H9 (cell line): ENCODE results near the gene MKRN2OS. TPM values are rescaled to one million over a fixed set of nuclear protein-coding genes. Genes with fewer than 3 reads are reported as not detected.

ENCODE experiments used
- DNase-seq: peaks from one replicate; pipeline ENCODE4 v3.0.0-alpha.2; 2017
- H2AFZ ChIP-seq: one replicate; pipeline ENCODE4 v1.6.1; 2013; ENCODE audit warnings: mild to moderate bottlenecking, low read length, control low read depth, moderate library complexity
- H2AK5ac ChIP-seq: 2 replicates; pipeline ENCODE4 v1.6.1; 2013; ENCODE audit warnings: low read length, control low read depth, mixed read lengths; ENCODE audit not compliant: insufficient read length
- H2BK120ac ChIP-seq: one replicate; pipeline ENCODE4 v1.6.1; 2013; ENCODE audit warnings: low read depth, mild to moderate bottlenecking, low read length, control low read depth, inconsistent platforms; ENCODE audit not compliant: poor library complexity, severe bottlenecking
- H2BK12ac ChIP-seq: 2 replicates; pipeline ENCODE4 v1.6.1; 2013; ENCODE audit warnings: low read length, control low read depth, mixed read lengths, low read depth; ENCODE audit not compliant: insufficient read length
- H2BK15ac ChIP-seq: 2 replicates; pipeline ENCODE4 v1.6.1; 2013; ENCODE audit warnings: low read depth, low read length, control low read depth
- H2BK20ac ChIP-seq: one replicate; pipeline ENCODE4 v1.6.1; 2013; ENCODE audit warnings: low read depth, mild to moderate bottlenecking, low read length, control low read depth, inconsistent platforms; ENCODE audit not compliant: poor library complexity, severe bottlenecking
- H2BK5ac ChIP-seq: 2 replicates; pipeline ENCODE4 v1.6.1; 2013; ENCODE audit warnings: low read length, control low read depth, mixed read lengths; ENCODE audit not compliant: insufficient read length
- H3K14ac ChIP-seq: 2 replicates; pipeline ENCODE4 v1.6.1; 2013; ENCODE audit warnings: low read length, control low read depth; ENCODE audit not compliant: insufficient read depth
- H3K18ac ChIP-seq: 2 replicates; pipeline ENCODE4 v1.6.1; 2013; ENCODE audit warnings: low read depth, mild to moderate bottlenecking, mixed read lengths, low read length, control low read depth; ENCODE audit not compliant: insufficient read length
- H3K23ac ChIP-seq: 2 replicates; pipeline ENCODE4 v1.6.1; 2013; ENCODE audit warnings: low read length, control low read depth, mixed read lengths, low read depth; ENCODE audit not compliant: insufficient read length
- H3K23me2 ChIP-seq: 2 replicates; pipeline ENCODE4 v1.6.1; 2013; ENCODE audit warnings: low read depth, mild to moderate bottlenecking, mixed read lengths, low read length, control low read depth; ENCODE audit not compliant: insufficient read length, poor library complexity, severe bottlenecking
- H3K27ac ChIP-seq: 2 replicates; pipeline ENCODE4 v1.5.1; 2013; ENCODE audit warnings: low read length, control low read depth, mixed read lengths, low read depth; ENCODE audit not compliant: insufficient read length
- H3K27me3 ChIP-seq: 2 replicates; pipeline ENCODE4 v1.6.1; 2013; ENCODE audit warnings: low read length, control low read depth, inconsistent platforms; ENCODE audit not compliant: insufficient read depth
- H3K4ac ChIP-seq: 2 replicates; pipeline ENCODE4 v1.6.1; 2013; ENCODE audit warnings: low read depth, mild to moderate bottlenecking, control low read depth, inconsistent platforms, low read length, moderate library complexity
- H3K4me1 ChIP-seq: 2 replicates; pipeline ENCODE4 v1.6.1; 2013; ENCODE audit warnings: low read length, control low read depth, inconsistent platforms; ENCODE audit not compliant: insufficient read depth
- H3K4me2 ChIP-seq: 2 replicates; pipeline ENCODE4 v1.6.1; 2013; ENCODE audit warnings: low read length, control low read depth, mixed read lengths; ENCODE audit not compliant: insufficient read length, insufficient read depth
- H3K56ac ChIP-seq: 2 replicates; pipeline ENCODE4 v1.6.1; 2013; ENCODE audit warnings: low read depth, mild to moderate bottlenecking, mixed read lengths, low read length, control low read depth; ENCODE audit not compliant: insufficient read length
- H3K79me1 ChIP-seq: 2 replicates; pipeline ENCODE4 v1.6.1; 2013; ENCODE audit warnings: low read depth, mild to moderate bottlenecking, moderate library complexity, low read length, control low read depth, inconsistent platforms; ENCODE audit not compliant: insufficient read depth, poor library complexity, severe bottlenecking
- H3K79me2 ChIP-seq: 2 replicates; pipeline ENCODE4 v1.6.1; 2013; ENCODE audit warnings: low read length, control low read depth, inconsistent platforms; ENCODE audit not compliant: insufficient read depth
- H3K9ac ChIP-seq: 2 replicates; pipeline ENCODE4 v1.6.1; 2013; ENCODE audit warnings: low read length, control low read depth, mixed read lengths; ENCODE audit not compliant: insufficient read length; ENCODE audit errors: extremely low read depth
- H3K9me3 ChIP-seq: one replicate; pipeline ENCODE4 v1.6.1; 2013; ENCODE audit warnings: low read depth, low read length, inconsistent platforms; ENCODE audit not compliant: control insufficient read depth
- H3T11ph ChIP-seq: one replicate; pipeline ENCODE4 v1.6.1; 2013; ENCODE audit warnings: mild to moderate bottlenecking, low read length, control low read depth, inconsistent platforms
- H4K20me1 ChIP-seq: one replicate; pipeline ENCODE4 v1.6.1; 2013; ENCODE audit not compliant: control insufficient read depth, insufficient read length, insufficient read depth
- H4K5ac ChIP-seq: 2 replicates; pipeline ENCODE4 v1.6.1; 2013; ENCODE audit warnings: low read depth, mild to moderate bottlenecking, mixed read lengths, low read length, control low read depth; ENCODE audit not compliant: insufficient read length
- H4K8ac ChIP-seq: replicated peaks from 2 replicates; pipeline ENCODE4 v1.6.1; 2013; ENCODE audit warnings: low read length, control low read depth, mixed read lengths, low read depth; ENCODE audit not compliant: insufficient read length
- H4K91ac ChIP-seq: 2 replicates; pipeline ENCODE4 v1.6.1; 2013; ENCODE audit warnings: low read depth, mild to moderate bottlenecking, moderate library complexity, mixed read lengths, low read length, control low read depth; ENCODE audit not compliant: insufficient read length
- H3K27ac Mint-ChIP-seq, 3 experiments: 2 replicates in 2 of 3; 3 replicates in 1 of 3; pipeline ENCODE4 v1.8.0; 2020 to 2021; ENCODE audit warnings: mixed read lengths in 3 of 3, mild to moderate bottlenecking in 1 of 3, moderate library complexity in 1 of 3
- H3K27me3 Mint-ChIP-seq: 2 replicates; pipeline ENCODE4 v1.8.0; 2021; ENCODE audit warnings: low read depth, mild to moderate bottlenecking, moderate library complexity, mixed read lengths
- H3K36me3 Mint-ChIP-seq, 3 experiments: 2 replicates in 2 of 3; 3 replicates in 1 of 3; pipeline ENCODE4 v1.8.0; 2020 to 2021; ENCODE audit warnings: low read depth in 3 of 3, mixed read lengths in 3 of 3; ENCODE audit not compliant: insufficient read depth in 1 of 3
- H3K4me1 Mint-ChIP-seq, 2 experiments: 2 replicates each; pipeline ENCODE4 v1.8.0; 2020; ENCODE audit warnings: mixed read lengths in 2 of 2
- H3K4me3 Mint-ChIP-seq, 2 experiments: 2 replicates in 1 of 2; 3 replicates in 1 of 2; pipeline ENCODE4 v1.8.0; 2020 to 2021; ENCODE audit warnings: mild to moderate bottlenecking in 2 of 2, mixed read lengths in 2 of 2, moderate library complexity in 1 of 2
- H3K9me3 Mint-ChIP-seq, 2 experiments: 2 replicates in 1 of 2; 3 replicates in 1 of 2; pipeline ENCODE4 v1.8.0; 2020; ENCODE audit warnings: mild to moderate bottlenecking in 2 of 2, mixed read lengths in 2 of 2, moderate library complexity in 1 of 2
- CTCF ChIP-seq: fragments of 200-600 bp; sonication (generic); conservative IDR thresholded peaks from 3 replicates; pipeline ENCODE4 v1.8.0; 2021; ENCODE audit warnings: antibody characterized with exemption, mild to moderate bottlenecking
- WGBS: extraction: QIAGEN DNeasy Blood & Tissue Kit; methylation state at CpG from one replicate; pipeline ENCODE4 v1.1.7; 2013; ENCODE audit warnings: missing lambda C conversion rate, low lambda C conversion rate, mixed read lengths; ENCODE audit not compliant: insufficient read length; ENCODE audit errors: extremely low coverage; 5-methylcytosine and 5-hydroxymethylcytosine counted together
- total RNA-seq: library from RNA; stranded (reverse); gene quantifications from 2 replicates; pipeline ENCODE4 v1.2.1, GENCODE V29; 2021

MKRN2OS gene
- total RNA-seq, 1 experiment from 2014 or later, result 0.44 TPM

- no peaks in the 10 kb centered on the region for H3K4me1 ChIP-seq
- H2AFZ ChIP-seq, result no peak overlapping the region
- no peak overlapping the region for H3T11ph ChIP-seq
- H3K9me3 ChIP-seq, result no peaks in the 10 kb centered on the region
- H3K56ac ChIP-seq, result no peak overlapping the region
- no peaks in the 10 kb centered on the region for H3K79me2 ChIP-seq
- no peak overlapping the region; the same call in 1 of the 2 replicates for H3K14ac ChIP-seq
- Mint-ChIP-seq H3K4me1 (peaks cover 0 to 4% of the 10 kb centered on the region in 2 experiments; a peak in 1 of 4 replicates), H3K4me3 (no peak overlapping the region), H3K27ac (peak overlapping the region in 2 of 3 experiments; percentile 11 to 50; a peak in 1 of 7 replicates), H3K27me3 (no peaks in the 10 kb centered on the region), H3K36me3 (peaks cover 32 to 78% (median 67%) of the 10 kb centered on the region in 3 experiments), H3K9me3 (no peaks in the 10 kb centered on the region)
- H2BK20ac ChIP-seq, result no peak overlapping the region
- no peak overlapping the region for H3K4me2 ChIP-seq
- no peak overlapping the region for H3K27ac ChIP-seq
- H4K91ac ChIP-seq, result no peak overlapping the region
- no peak overlapping the region for H2BK12ac ChIP-seq
- H2BK5ac ChIP-seq, result no peak overlapping the region
- H2BK15ac ChIP-seq, result no peak overlapping the region
- no peak overlapping the region for H4K5ac ChIP-seq
- no peaks in the 10 kb centered on the region for H4K20me1 ChIP-seq
- no peak overlapping the region for H3K9ac ChIP-seq
- H2AK5ac ChIP-seq, result no peak overlapping the region
- no peak overlapping the region for H4K8ac ChIP-seq
- no peaks in the 10 kb centered on the region for H3K79me1 ChIP-seq
- H3K18ac ChIP-seq, result no peak overlapping the region
- no peak overlapping the region for H3K4ac ChIP-seq
- WGBS, result no CpG with 5 or more reads among the region's 5 CpGs
- no peaks in the 10 kb centered on the region for H3K27me3 ChIP-seq
- no peak for DNase-seq
- TF ChIP-seq CTCF, result no peak
- no peaks in the 10 kb centered on the region for H3K23me2 ChIP-seq
- no peak overlapping the region for H2BK120ac ChIP-seq
- no peak overlapping the region for H3K23ac ChIP-seq
These were observed 40.7 kb upstream of the MKRN2OS start for GRCh38 chr3:12585970-12586369.
